Peyer's patch (tissue), 4 donors: ENCODE measurements around the gene GPR158. TPM values are rescaled to one million over a fixed set of nuclear protein-coding genes. Genes with fewer than 3 reads are reported as not detected.

ENCODE experiments used
- DNase-seq, 3 donors: peaks; one replicate each; pipeline ENCODE4 v3.0.0-alpha.2; 2017 to 2019
- H3K27ac ChIP-seq, 4 donors: fragments of 200-600 bp; sonication (generic); one replicate each; pipeline ENCODE4 v1.5.1; 2016 to 2019
- H3K27me3 ChIP-seq, 2 donors: fragments of 200-600 bp; sonication (generic); one replicate each; pipeline ENCODE4 v1.5.1; 2019
- H3K36me3 ChIP-seq, 3 donors: fragments of 200-600 bp; sonication (generic); one replicate each; pipeline ENCODE4 v1.5.1; 2016 to 2019
- H3K4me1 ChIP-seq, 4 donors: fragments of 200-600 bp; sonication (generic); one replicate each; pipeline ENCODE4 v1.5.1; 2016 to 2019
- H3K4me3 ChIP-seq, 4 donors: fragments of 200-600 bp; sonication (generic); 1 replicate in 3 of 4; 2 replicates in 1 of 4; pipeline ENCODE4 v1.5.1; 2016 to 2019; ENCODE audit warnings: mild to moderate bottlenecking in 1 of 4
- H3K9me3 ChIP-seq, 4 donors: fragments of 200-600 bp; sonication (generic); one replicate each; pipeline ENCODE4 v1.5.1; 2016 to 2019; ENCODE audit warnings: mild to moderate bottlenecking in 1 of 4
- POLR2A ChIP-seq, 2 donors: fragments of 450-650 bp; IDR thresholded peaks; one replicate each; pipeline ENCODE4 v1.5.1; 2017; ENCODE audit warnings: antibody characterized with exemption in 2 of 2, mild to moderate bottlenecking in 2 of 2, moderate library complexity in 2 of 2
- total RNA-seq, 4 donors: library from RNA; depleted of rRNA; stranded (reverse); fragments of >200 nt; gene quantifications; one replicate each; pipeline ENCODE4 v1.1.0, GENCODE V29; 2016
- TF ChIP-seq, protein P1 (sequence below), 6 experiments: fragments of 450-650 bp in 4 of 6; fragments of 200-600 bp in 2 of 6; sonication (generic) in 1 of 6; IDR thresholded peaks; one replicate each; pipeline ENCODE4 v1.5.1; 2017 to 2019; ENCODE audit warnings: antibody characterized with exemption in 6 of 6, mild to moderate bottlenecking in 3 of 6, moderate library complexity in 1 of 6

The GPR158 gene
- total RNA-seq, 4 donors from 2014 or later, result under 0.01 to 0.28 (median 0.27) TPM; not detected in 1

DNA sequence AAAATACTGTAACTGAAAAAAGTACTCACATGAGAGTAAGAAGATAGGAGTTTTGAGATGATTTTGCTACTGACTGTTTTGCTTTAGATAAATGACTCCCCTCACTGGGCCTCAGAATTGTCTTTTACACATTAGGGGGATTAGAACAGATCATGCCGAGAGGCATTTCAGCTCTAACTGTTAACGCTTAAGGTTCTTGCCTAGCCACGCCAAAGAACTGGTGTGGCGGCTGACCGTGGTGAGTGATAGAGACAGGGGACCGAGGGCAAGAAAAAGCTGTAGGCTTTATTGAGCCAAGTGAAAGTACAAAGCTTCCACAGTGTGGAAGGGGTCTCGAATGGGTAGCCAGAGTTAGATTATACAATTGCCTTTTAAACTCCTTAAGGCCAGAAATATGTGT, 390.8 kb downstream of the GPR158 start:
- H3K9me3 ChIP-seq, result no peaks in the 10 kb centered on the region
- H3K27me3 ChIP-seq, result no peaks in the 10 kb centered on the region
- DNase-seq, result no peak
- no peaks in the 10 kb centered on the region for H3K36me3 ChIP-seq
- no peak overlapping the region for H3K4me3 ChIP-seq
- no peaks in the 10 kb centered on the region for H3K4me1 ChIP-seq
- H3K27ac ChIP-seq, result no peak overlapping the region
- TF ChIP-seq, protein P1, sequence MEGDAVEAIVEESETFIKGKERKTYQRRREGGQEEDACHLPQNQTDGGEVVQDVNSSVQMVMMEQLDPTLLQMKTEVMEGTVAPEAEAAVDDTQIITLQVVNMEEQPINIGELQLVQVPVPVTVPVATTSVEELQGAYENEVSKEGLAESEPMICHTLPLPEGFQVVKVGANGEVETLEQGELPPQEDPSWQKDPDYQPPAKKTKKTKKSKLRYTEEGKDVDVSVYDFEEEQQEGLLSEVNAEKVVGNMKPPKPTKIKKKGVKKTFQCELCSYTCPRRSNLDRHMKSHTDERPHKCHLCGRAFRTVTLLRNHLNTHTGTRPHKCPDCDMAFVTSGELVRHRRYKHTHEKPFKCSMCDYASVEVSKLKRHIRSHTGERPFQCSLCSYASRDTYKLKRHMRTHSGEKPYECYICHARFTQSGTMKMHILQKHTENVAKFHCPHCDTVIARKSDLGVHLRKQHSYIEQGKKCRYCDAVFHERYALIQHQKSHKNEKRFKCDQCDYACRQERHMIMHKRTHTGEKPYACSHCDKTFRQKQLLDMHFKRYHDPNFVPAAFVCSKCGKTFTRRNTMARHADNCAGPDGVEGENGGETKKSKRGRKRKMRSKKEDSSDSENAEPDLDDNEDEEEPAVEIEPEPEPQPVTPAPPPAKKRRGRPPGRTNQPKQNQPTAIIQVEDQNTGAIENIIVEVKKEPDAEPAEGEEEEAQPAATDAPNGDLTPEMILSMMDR (IDR thresholded peaks at IDR 0.05), result no peak
- TF ChIP-seq POLR2A (IDR thresholded peaks at IDR 0.05), result no peak

DNA sequence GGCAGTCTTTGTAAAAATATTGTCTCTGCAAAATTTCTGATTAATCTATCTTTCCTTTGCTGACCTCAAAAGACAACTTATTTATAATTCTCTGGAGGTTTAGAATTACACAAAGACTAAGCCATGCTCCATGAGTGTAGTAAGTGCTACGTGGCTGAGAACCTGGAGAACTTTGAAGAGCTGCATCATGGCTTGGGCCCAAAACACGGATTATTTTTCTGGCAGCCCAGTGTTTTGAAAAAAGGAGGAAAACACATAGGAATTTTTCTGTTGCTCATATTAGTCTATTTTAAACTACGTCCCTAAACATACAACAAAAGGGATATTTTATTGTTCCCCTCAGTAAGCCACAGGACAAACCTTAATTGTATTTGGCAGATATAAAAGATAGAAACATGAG, 398.5 kb downstream of the GPR158 start:
- Histone ChIP-seq H3K27ac (no peak overlapping the region), H3K9me3 (no peaks in the 10 kb centered on the region), H3K4me1 (no peaks in the 10 kb centered on the region), H3K27me3 (no peaks in the 10 kb centered on the region), H3K36me3 (no peaks in the 10 kb centered on the region), H3K4me3 (no peak overlapping the region)
- TF ChIP-seq POLR2A (IDR thresholded peaks at IDR 0.05), result no peak
- TF ChIP-seq, protein P1 (IDR thresholded peaks at IDR 0.05), result no peak
- DNase-seq, result no peak

DNA sequence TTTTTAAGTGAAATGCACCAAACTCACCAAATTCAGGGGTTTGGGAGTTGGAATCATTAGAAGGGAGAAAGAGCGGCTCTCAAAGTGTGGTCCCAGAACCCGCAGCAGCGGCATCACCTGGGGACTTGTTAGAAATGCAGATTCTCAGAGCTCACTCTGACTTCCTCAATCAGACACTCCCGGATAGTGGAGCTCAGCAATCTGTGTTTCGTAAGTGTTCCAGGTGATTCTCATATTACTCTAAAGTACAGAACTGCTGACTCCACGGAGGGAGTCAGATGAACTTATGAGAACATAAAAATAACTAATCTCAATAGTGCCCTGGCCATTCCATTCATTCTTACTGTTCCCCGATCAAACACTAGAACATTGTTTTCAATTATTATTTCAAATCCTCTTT, 400.5 kb downstream of the GPR158 start:
- H3K27me3 ChIP-seq, result no peaks in the 10 kb centered on the region
- no peak overlapping the region for H3K4me3 ChIP-seq
- H3K4me1 ChIP-seq, result no peaks in the 10 kb centered on the region
- H3K36me3 ChIP-seq, result no peaks in the 10 kb centered on the region
- H3K9me3 ChIP-seq, result no peaks in the 10 kb centered on the region
- H3K27ac ChIP-seq, result no peak overlapping the region
- no peak for DNase-seq
- no peak for TF ChIP-seq POLR2A (IDR thresholded peaks at IDR 0.05)
- TF ChIP-seq, protein P1 (IDR thresholded peaks at IDR 0.05), result no peak

DNA sequence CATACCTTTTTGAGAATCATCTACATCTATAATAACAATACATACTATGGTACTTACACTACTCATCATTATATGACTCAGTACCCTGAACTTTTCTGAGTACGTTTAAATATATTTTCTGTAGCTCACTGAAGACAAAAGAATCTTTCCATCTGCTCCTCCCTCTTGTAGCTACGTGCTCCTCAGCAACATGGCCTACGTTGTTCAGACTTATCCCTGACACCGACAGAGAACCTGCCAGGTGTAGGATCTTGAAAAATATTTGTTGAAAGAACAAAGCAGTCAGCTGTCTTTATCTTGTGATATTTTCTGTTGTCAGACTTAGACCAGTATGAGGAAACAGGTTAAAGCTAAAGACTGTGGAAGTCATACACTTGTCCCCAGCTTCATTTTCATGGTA, 403.3 kb downstream of the GPR158 start:
- TF ChIP-seq, protein P1 (IDR thresholded peaks at IDR 0.05), result no peak

DNA sequence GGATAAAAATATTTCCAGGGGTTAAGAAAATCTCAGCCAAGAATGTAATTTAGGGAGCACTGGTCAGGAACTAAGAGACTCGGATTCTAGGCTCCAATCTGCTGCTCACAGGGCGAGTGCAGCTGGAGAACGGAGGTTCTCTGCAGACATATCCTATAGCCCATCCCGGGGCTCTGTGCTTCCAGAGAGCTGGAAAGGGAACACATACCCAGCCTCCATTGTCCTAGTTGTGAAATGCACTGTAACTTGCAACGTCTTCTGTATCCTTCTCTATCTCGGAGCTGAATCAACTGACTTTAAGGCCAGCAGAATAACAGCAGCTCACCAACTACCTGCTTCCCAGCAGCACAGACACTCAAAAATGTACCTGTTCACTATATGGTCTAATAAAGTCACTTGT, 408.2 kb downstream of the GPR158 start:
- no peak for DNase-seq
- Histone ChIP-seq H3K4me1 (no peaks in the 10 kb centered on the region), H3K27ac (no peak overlapping the region), H3K9me3 (no peaks in the 10 kb centered on the region), H3K36me3 (no peaks in the 10 kb centered on the region), H3K27me3 (no peaks in the 10 kb centered on the region), H3K4me3 (no peak overlapping the region)
- TF ChIP-seq, protein P1 (IDR thresholded peaks at IDR 0.05), result no peak
- no peak for TF ChIP-seq POLR2A (IDR thresholded peaks at IDR 0.05)

More for the DNA sequence above, 403.3 kb downstream of the GPR158 start:
- Histone ChIP-seq H3K4me3 (no peak overlapping the region), H3K9me3 (no peaks in the 10 kb centered on the region), H3K27me3 (no peaks in the 10 kb centered on the region), H3K36me3 (no peaks in the 10 kb centered on the region), H3K4me1 (no peaks in the 10 kb centered on the region), H3K27ac (no peak overlapping the region)
- no peak for DNase-seq

DNA sequence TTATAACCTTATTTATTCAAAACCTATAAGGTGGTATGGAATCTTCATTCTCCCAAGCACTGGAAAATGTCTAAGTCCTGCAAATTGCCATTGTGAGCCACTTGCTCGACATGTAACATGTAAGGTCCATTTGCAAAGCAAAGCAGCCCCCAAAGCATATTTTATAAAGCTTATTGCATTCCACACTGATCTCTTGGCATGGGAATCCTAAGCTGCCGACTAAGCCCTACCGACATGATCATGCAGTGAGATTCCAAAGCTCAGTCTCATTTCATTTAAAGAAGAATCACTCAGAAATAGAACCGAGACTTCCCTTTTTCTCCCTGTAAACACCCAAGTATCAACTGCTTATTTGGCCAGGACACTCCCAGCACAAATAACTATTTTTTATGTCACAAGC, 425.9 kb downstream of the GPR158 start:
- H3K27ac ChIP-seq, result no peak overlapping the region
- H3K36me3 ChIP-seq, result no peaks in the 10 kb centered on the region
- H3K27me3 ChIP-seq, result no peaks in the 10 kb centered on the region
- H3K4me1 ChIP-seq, result no peaks in the 10 kb centered on the region
- DNase-seq, result no peak
- H3K9me3 ChIP-seq, result no peaks in the 10 kb centered on the region
- no peak for TF ChIP-seq POLR2A (IDR thresholded peaks at IDR 0.05)
- TF ChIP-seq, protein P1 (IDR thresholded peaks at IDR 0.05), result no peak
- H3K4me3 ChIP-seq, result no peak overlapping the region
